Measurements from ENCODE around the gene EGLN3. TPM values are rescaled to one million over a fixed set of nuclear protein-coding genes. Genes with fewer than 3 reads are reported as not detected.

EGLN3 gene
- total RNA-seq, 4 donors from 2014 or later = 10.7 to 125 (median 45.2) TPM

DNA sequence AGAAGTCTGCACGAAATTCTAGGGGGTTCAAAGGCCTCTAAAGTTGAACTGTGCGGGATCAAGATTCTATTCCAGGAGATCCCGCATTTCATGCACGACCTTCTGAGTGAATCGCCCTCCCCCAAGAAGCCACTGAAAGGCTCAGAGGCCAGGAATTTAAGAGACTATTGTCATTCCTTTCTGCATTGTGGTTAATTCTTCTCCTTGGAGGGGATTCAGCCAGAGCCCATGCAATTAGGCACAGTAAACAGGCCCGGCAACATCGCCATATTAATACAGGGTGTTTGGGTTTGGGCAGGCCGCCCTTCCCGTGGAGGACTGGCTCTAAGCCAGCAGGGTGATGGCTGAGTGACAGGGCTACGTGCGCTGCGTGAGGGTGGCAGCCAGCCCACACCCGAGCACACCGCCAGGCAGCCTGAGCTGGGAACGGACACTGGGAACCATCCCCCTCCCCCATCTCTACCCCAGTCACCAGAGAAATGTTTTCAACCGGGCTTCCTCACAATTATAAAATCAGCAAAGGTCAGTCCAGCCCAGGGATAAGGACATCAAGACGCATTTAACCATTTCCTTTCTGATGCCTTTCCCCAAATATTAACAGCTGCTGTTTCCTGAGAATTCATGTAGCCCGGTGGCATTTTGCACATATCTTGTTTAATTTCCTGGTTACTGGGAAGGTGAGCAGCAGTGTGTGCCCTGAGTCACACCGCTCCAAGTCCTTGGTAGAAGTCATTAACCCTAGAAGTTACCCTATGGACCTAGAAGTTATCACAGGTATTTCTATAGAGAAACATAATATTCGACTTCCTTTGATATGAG, 12.5 kb downstream of the EGLN3 start:
- Histone ChIP-seq H3K4me1 (peaks cover 5 to 61% (median 33%) of the 10 kb centered on the region in 4 donors), H3K27ac (peak overlapping the region; percentile 64 to 73 (median 68)), H3K4me3 (peak overlapping the region in 1 of 4 donors; percentile 29)

DNA sequence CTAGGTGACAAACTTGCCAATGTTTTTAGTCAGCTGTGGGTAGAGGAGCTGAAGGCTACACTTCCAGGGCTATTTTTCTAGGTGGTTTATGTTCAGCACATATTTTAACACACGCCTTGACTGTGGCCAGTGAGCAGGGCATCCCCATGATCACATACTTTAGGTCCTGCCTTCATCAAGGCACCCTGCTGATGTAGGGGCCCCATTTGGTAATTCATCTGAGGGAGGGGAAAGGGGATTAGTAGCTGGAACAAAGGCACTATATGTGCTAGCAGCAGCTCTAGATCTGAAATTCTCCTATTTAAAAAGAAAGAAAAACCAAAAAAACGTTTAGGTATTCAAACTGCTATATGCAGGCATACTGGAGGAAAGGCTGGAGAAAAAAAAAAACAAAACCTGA, 14.5 kb downstream of the EGLN3 start:
- Histone ChIP-seq H3K4me3 (no peak overlapping the region), H3K4me1 (peaks cover 5 to 52% (median 25%) of the 10 kb centered on the region in 4 donors), H3K27me3 (no peaks in the 10 kb centered on the region), H3K27ac (no peak overlapping the region), H3K9me3 (no peaks in the 10 kb centered on the region), H3K36me3 (no peaks in the 10 kb centered on the region)
- intact Hi-C loops (cut with DNase I; ENCODE audit: low total_unique reads) = no loop called here
- WGBS, 2 donors (ENCODE audit: low coverage in 1 of 2) = 66 to 83% methylated on average over 2 of the region's 2 CpGs
- TF ChIP-seq POLR2AphosphoS5 (IDR thresholded peaks at IDR 0.05) = no peak
- TF ChIP-seq EP300 (IDR thresholded peaks at IDR 0.05; ENCODE audit: low read depth) = no peak
- TF ChIP-seq, protein P1, sequence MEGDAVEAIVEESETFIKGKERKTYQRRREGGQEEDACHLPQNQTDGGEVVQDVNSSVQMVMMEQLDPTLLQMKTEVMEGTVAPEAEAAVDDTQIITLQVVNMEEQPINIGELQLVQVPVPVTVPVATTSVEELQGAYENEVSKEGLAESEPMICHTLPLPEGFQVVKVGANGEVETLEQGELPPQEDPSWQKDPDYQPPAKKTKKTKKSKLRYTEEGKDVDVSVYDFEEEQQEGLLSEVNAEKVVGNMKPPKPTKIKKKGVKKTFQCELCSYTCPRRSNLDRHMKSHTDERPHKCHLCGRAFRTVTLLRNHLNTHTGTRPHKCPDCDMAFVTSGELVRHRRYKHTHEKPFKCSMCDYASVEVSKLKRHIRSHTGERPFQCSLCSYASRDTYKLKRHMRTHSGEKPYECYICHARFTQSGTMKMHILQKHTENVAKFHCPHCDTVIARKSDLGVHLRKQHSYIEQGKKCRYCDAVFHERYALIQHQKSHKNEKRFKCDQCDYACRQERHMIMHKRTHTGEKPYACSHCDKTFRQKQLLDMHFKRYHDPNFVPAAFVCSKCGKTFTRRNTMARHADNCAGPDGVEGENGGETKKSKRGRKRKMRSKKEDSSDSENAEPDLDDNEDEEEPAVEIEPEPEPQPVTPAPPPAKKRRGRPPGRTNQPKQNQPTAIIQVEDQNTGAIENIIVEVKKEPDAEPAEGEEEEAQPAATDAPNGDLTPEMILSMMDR (IDR thresholded peaks at IDR 0.05) = no peak
- no peak for TF ChIP-seq POLR2A (IDR thresholded peaks at IDR 0.05)
- in situ Hi-C loops (cut with MboI; ENCODE audit: low pct_ligation_motif_present in 1 of 4, low pct_unique_long_range_greater_than_20kb in 1 of 4, low sequenced_read_pairs in 3 of 4) = no loop called here
- DNase-seq = no peak

More for the DNA sequence above, 12.5 kb downstream of the EGLN3 start:
- H3K27me3 ChIP-seq = no peaks in the 10 kb centered on the region
- 21 to 32% methylated on average over 6 to 20 of the region's 20 CpGs for WGBS, 2 donors (ENCODE audit: low coverage in 1 of 2)
- DNase-seq = peak; percentile 76
- no peaks in the 10 kb centered on the region for H3K36me3 ChIP-seq
- H3K9me3 ChIP-seq = no peaks in the 10 kb centered on the region
- in situ Hi-C loops (cut with MboI; ENCODE audit: low pct_ligation_motif_present in 1 of 4, low pct_unique_long_range_greater_than_20kb in 1 of 4, low sequenced_read_pairs in 3 of 4) = no loop called here
- intact Hi-C loops (cut with DNase I; ENCODE audit: low total_unique reads) = no loop called here
- no peak for TF ChIP-seq POLR2A (IDR thresholded peaks at IDR 0.05)
- TF ChIP-seq, protein P1 (IDR thresholded peaks at IDR 0.05) = peak in 1 of 5 experiments; percentile 19
- no peak for TF ChIP-seq EP300 (IDR thresholded peaks at IDR 0.05; ENCODE audit: low read depth)
- peak in 2 of 3 donors; percentile 40 to 59 for TF ChIP-seq POLR2AphosphoS5 (IDR thresholded peaks at IDR 0.05)

DNA sequence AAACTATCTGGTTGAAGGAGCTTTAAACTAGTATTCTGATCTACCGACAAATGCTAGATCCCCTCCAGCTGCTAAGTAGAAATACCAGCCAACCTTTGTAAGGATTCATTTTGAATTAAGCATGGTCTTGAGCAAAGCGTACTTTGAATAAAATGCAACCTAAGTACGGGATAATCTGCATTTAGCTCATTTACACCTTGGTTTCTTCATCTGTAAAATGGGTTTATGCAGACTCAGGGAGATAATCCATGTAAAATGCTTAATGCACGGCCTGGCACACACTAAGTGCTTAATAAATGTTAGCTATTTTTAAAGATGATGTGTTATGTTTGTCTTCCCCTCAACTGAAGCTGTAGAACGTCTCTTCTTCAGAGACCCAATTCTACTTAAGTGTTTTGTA, 15.9 kb downstream of the EGLN3 start:
- TF ChIP-seq POLR2A (IDR thresholded peaks at IDR 0.05) = no peak
- TF ChIP-seq POLR2AphosphoS5 (IDR thresholded peaks at IDR 0.05) = no peak
- no peak for TF ChIP-seq EP300 (IDR thresholded peaks at IDR 0.05; ENCODE audit: low read depth)
- TF ChIP-seq, protein P1 (IDR thresholded peaks at IDR 0.05) = no peak
- Histone ChIP-seq H3K27ac (no peak overlapping the region), H3K36me3 (no peaks in the 10 kb centered on the region), H3K4me3 (no peak overlapping the region), H3K9me3 (no peaks in the 10 kb centered on the region), H3K27me3 (no peaks in the 10 kb centered on the region), H3K4me1 (peaks cover 5 to 54% (median 24%) of the 10 kb centered on the region in 4 donors)
- WGBS, 2 donors (ENCODE audit: low coverage in 1 of 2) = 78 to 80% methylated on average over 5 of the region's 5 CpGs
- intact Hi-C loops (cut with DNase I; ENCODE audit: low total_unique reads) (no loop called here), in situ Hi-C loops (cut with MboI; ENCODE audit: low pct_ligation_motif_present in 1 of 4, low pct_unique_long_range_greater_than_20kb in 1 of 4, low sequenced_read_pairs in 3 of 4) (no loop called here)
- no peak for DNase-seq

DNA sequence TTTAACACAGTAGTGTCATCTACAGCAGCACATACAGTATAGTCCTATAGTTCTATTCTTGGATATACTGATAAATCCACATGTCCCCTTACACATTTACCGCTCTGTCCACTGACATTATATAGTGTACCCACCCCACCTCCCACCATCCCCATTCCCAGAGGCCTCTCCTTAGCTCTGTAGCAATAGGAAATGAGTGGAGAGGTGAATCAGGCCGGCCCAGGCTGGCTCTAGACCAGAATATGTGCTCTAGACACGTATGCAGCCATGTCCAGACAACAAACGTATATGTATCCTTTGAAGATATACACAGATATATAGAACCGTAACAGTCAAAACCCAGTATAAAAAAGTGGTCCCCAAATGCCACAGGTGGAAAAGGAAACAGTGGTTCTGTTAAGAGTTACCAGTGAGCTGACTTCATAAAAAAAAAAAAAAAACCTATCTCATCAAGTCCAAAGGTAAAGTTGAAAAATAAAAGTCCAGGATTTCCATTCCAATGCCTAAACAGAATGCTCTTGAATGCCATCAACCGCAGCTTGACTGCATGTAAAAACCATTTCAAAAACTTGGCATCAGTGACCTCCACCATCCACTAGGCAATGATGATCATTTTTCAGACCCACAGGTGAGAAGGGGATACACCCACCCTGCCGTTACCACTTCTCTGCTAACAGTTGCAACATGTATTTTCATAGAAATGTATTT, 16.7 kb downstream of the EGLN3 start:
- H3K4me3 ChIP-seq = no peak overlapping the region
- H3K27ac ChIP-seq = peak overlapping the region in 3 of 4 donors; percentile 5 to 30 (median 10)
- in situ Hi-C loops (cut with MboI; ENCODE audit: low pct_ligation_motif_present in 1 of 4, low pct_unique_long_range_greater_than_20kb in 1 of 4, low sequenced_read_pairs in 3 of 4) = no loop called here
- peaks cover 0 to 1% (median 0%) of the 10 kb centered on the region in 4 donors for H3K36me3 ChIP-seq
- DNase-seq = no peak
- intact Hi-C loops (cut with DNase I; ENCODE audit: low total_unique reads) = no loop called here
- 59 to 71% methylated on average over 7 of the region's 7 CpGs for WGBS, 2 donors (ENCODE audit: low coverage in 1 of 2)
- TF ChIP-seq EP300 (IDR thresholded peaks at IDR 0.05; ENCODE audit: low read depth) (no peak), POLR2AphosphoS5 (IDR thresholded peaks at IDR 0.05) (no peak), POLR2A (IDR thresholded peaks at IDR 0.05) (no peak)
- TF ChIP-seq, protein P1 (IDR thresholded peaks at IDR 0.05) = no peak
- H3K4me1 ChIP-seq = peaks cover 5 to 52% (median 21%) of the 10 kb centered on the region in 4 donors
- H3K9me3 ChIP-seq = no peaks in the 10 kb centered on the region
- no peaks in the 10 kb centered on the region for H3K27me3 ChIP-seq

All from transverse colon (tissue), 4 donors.